Measurements from ENCODE around the gene PHLPP1.

PHLPP1 gene

DNA sequence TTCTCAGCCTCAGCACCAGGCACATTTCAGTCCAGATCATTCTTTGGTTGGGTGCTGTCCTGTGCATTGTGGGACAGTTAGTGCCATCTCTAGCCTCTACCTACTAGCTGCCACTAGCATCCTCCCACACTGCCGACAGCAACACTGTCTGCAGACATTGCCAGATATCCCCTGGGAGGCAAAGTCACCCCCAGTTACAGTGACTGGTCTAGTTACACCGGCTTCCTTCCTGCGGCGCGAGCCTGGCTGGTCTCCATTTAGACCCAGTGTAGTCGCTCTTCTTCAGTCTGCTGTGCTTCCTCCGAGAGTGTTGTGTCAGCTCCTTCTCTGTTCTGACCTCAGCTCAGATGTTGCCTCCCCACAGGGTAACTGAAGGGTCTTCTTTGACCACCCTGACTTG lies 283.1 kb downstream of the PHLPP1 start:
- no peaks in the 10 kb centered on the region for H3K27me3 ChIP-seq
- no peaks in the 10 kb centered on the region for H3K36me3 ChIP-seq
- no peak overlapping the region for H3K27ac ChIP-seq
- H3K9me3 ChIP-seq: no peaks in the 10 kb centered on the region
- TF ChIP-seq, protein P1, sequence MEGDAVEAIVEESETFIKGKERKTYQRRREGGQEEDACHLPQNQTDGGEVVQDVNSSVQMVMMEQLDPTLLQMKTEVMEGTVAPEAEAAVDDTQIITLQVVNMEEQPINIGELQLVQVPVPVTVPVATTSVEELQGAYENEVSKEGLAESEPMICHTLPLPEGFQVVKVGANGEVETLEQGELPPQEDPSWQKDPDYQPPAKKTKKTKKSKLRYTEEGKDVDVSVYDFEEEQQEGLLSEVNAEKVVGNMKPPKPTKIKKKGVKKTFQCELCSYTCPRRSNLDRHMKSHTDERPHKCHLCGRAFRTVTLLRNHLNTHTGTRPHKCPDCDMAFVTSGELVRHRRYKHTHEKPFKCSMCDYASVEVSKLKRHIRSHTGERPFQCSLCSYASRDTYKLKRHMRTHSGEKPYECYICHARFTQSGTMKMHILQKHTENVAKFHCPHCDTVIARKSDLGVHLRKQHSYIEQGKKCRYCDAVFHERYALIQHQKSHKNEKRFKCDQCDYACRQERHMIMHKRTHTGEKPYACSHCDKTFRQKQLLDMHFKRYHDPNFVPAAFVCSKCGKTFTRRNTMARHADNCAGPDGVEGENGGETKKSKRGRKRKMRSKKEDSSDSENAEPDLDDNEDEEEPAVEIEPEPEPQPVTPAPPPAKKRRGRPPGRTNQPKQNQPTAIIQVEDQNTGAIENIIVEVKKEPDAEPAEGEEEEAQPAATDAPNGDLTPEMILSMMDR (IDR thresholded peaks at IDR 0.05): no peak
- no peak overlapping the region for H3K4me3 ChIP-seq (ENCODE audit: low read depth in 1 of 2, low read length in 1 of 2)
- no peaks in the 10 kb centered on the region for H3K4me1 ChIP-seq (ENCODE audit: control insufficient read depth in 1 of 2, insufficient read depth in 1 of 2, low read depth in 1 of 2, low read length in 1 of 2)

DNA sequence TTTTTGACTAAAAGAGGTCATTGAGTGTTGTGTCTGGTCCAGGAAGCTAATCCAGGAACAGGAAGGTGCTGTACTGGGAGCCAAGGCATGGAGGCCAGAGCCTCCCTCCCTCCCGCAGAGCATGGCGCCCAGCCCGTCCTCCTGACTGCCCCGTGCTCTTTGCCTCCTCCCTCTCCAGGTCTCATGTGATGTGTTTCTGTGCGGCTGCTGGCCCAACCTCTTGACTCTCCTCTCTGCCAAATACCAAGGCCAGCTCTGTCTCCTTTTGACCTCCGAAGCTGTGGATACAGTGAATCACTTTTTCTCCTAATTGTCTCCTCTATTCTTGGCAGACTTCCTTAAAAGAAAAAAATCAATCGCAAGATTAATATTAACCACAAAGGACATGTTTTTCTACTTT lies 284.1 kb downstream of the PHLPP1 start:
- Histone ChIP-seq H3K27me3 (no peaks in the 10 kb centered on the region), H3K4me3 (ENCODE audit: low read depth in 1 of 2, low read length in 1 of 2) (no peak overlapping the region), H3K4me1 (ENCODE audit: control insufficient read depth in 1 of 2, insufficient read depth in 1 of 2, low read depth in 1 of 2, low read length in 1 of 2) (no peaks in the 10 kb centered on the region), H3K36me3 (no peaks in the 10 kb centered on the region), H3K27ac (no peak overlapping the region), H3K9me3 (no peaks in the 10 kb centered on the region)
- TF ChIP-seq, protein P1 (IDR thresholded peaks at IDR 0.05): no peak

DNA sequence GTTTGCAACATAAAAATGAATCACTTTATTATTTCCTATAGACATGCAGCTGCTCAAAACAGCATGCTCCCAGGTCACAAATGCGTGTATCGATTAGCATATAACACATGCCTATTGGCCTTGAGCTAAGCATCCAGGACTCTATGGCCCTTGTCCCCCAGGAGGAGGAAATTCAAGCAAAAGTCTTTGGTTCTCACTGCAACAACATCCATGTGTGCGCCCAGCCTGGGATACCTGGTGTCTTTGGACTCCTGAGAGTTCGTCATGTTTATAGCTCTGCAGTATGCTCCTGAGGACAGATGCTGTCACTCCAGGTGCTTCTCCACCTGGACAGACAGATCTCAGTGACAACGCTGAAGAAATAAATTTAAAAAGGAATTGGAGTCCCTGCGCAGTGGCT lies 284.6 kb downstream of the PHLPP1 start:
- no peaks in the 10 kb centered on the region for H3K4me1 ChIP-seq (ENCODE audit: control insufficient read depth in 1 of 2, insufficient read depth in 1 of 2, low read depth in 1 of 2, low read length in 1 of 2)
- no peaks in the 10 kb centered on the region for H3K27me3 ChIP-seq
- no peak overlapping the region for H3K27ac ChIP-seq
- H3K9me3 ChIP-seq: no peaks in the 10 kb centered on the region
- H3K4me3 ChIP-seq (ENCODE audit: low read depth in 1 of 2, low read length in 1 of 2): no peak overlapping the region
- TF ChIP-seq, protein P1 (IDR thresholded peaks at IDR 0.05): no peak
- no peaks in the 10 kb centered on the region for H3K36me3 ChIP-seq

DNA sequence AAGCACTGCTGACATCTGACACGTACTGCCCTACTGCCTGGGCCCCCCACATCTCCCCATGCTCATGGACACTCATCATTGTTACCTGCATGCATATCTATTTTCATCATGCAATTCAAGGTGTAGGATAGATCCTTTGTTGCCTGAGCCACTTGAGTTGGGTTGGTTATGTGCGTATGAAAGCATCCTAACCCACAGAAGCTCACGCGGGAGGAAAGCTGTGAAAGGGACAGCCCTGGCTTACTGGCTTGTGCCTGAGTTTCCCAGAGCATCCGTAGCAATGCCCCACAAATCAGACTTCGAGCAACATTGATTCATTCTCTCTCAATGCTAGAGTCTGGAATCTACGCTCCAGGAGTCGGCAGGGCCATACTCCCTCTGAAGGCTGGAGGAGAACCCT lies 285.5 kb downstream of the PHLPP1 start:
- Histone ChIP-seq H3K36me3 (no peaks in the 10 kb centered on the region), H3K4me1 (ENCODE audit: control insufficient read depth in 1 of 2, insufficient read depth in 1 of 2, low read depth in 1 of 2, low read length in 1 of 2) (no peaks in the 10 kb centered on the region), H3K4me3 (ENCODE audit: low read depth in 1 of 2, low read length in 1 of 2) (no peak overlapping the region), H3K27ac (no peak overlapping the region), H3K27me3 (no peaks in the 10 kb centered on the region), H3K9me3 (no peaks in the 10 kb centered on the region)
- TF ChIP-seq, protein P1 (IDR thresholded peaks at IDR 0.05): no peak

DNA sequence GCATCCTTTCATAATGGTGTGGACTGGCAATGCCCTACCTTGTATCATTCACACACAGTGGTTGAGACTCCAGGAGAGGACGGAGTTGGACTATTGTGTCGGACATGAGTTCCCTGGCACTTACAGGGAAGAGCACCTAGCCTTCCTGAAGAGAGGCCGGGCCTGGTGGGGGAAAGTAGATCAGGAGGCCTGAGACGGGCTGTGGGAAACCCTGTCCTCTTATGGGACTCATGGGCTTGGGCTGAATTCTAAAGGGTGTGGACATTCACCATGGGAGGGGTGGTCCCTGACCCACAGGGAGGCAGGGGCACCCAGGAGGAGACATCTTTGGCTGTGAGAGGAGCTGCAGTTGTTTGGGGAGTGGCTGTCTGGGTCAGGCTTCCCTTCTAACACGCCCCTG lies 286.5 kb downstream of the PHLPP1 start:
- H3K27ac ChIP-seq: no peak overlapping the region

More for the DNA sequence above, 286.5 kb downstream of the PHLPP1 start:
- Histone ChIP-seq H3K9me3 (no peaks in the 10 kb centered on the region), H3K27me3 (no peaks in the 10 kb centered on the region), H3K36me3 (no peaks in the 10 kb centered on the region), H3K4me1 (ENCODE audit: control insufficient read depth in 1 of 2, insufficient read depth in 1 of 2, low read depth in 1 of 2, low read length in 1 of 2) (no peaks in the 10 kb centered on the region), H3K4me3 (ENCODE audit: low read depth in 1 of 2, low read length in 1 of 2) (no peak overlapping the region)
- TF ChIP-seq, protein P1 (IDR thresholded peaks at IDR 0.05): no peak

Measured in neutrophil (primary cell).